Vagina (tissue), 2 donors: ENCODE measurements around the gene NUP43. TPM values are rescaled to one million over a fixed set of nuclear protein-coding genes. Genes with fewer than 3 reads are reported as not detected.

ENCODE experiments used
- DNase-seq, 2 donors: peaks; one replicate each; pipeline ENCODE4 v3.0.0-alpha.2; 2017; ENCODE audit errors: extremely low spot score in 2 of 2
- H3K27ac ChIP-seq: fragments of 200-600 bp; sonication (generic); one replicate; pipeline ENCODE4 v1.5.1; 2019
- H3K27me3 ChIP-seq: fragments of 200-600 bp; sonication (generic); one replicate; pipeline ENCODE4 v1.5.1; 2019
- H3K36me3 ChIP-seq, 2 donors: fragments of 200-600 bp; sonication (generic); one replicate each; pipeline ENCODE4 v1.5.1; 2017 to 2019
- H3K4me1 ChIP-seq: fragments of 200-600 bp; sonication (generic); one replicate; pipeline ENCODE4 v1.5.1; 2019
- H3K4me3 ChIP-seq, 2 donors: fragments of 200-600 bp; sonication (generic); 1 replicate in 1 of 2; 2 replicates in 1 of 2; pipeline ENCODE4 v1.5.1; 2016 to 2019
- H3K9me3 ChIP-seq: fragments of 200-600 bp; sonication (generic); one replicate; pipeline ENCODE4 v1.5.1; 2019
- POLR2A ChIP-seq, 2 donors: fragments of 450-650 bp; IDR thresholded peaks; one replicate each; pipeline ENCODE4 v1.6.1; 2017; ENCODE audit warnings: antibody characterized with exemption in 2 of 2, mild to moderate bottlenecking in 2 of 2, moderate library complexity in 2 of 2
- POLR2AphosphoS5 ChIP-seq, 2 donors: sonication (generic); formaldehyde crosslinking; IDR thresholded peaks; one replicate each; pipeline ENCODE4 v1.9.0; 2017; ENCODE audit warnings: antibody characterized with exemption in 2 of 2, mild to moderate bottlenecking in 2 of 2, low read depth in 1 of 2; ENCODE audit not compliant: insufficient read depth in 1 of 2
- intact Hi-C: fragments of 100-400 bp; cut with DNase I; formaldehyde crosslinking; loops from one replicate; pipeline ENCODE4 v1.15.1; 2023
- total RNA-seq: library from RNA; depleted of rRNA; stranded (reverse); fragments of >200 nt; gene quantifications from one replicate; pipeline ENCODE4 v1.2.3, GENCODE V29; 2016
- TF ChIP-seq, protein P1 (sequence below), 3 experiments: fragments of 450-650 bp in 2 of 3; fragments of 200-600 bp in 1 of 3; sonication (generic) in 1 of 3; IDR thresholded peaks; one replicate each; pipeline ENCODE4 v1.5.1; 2017 to 2019; ENCODE audit warnings: antibody characterized with exemption in 3 of 3, mild to moderate bottlenecking in 2 of 3, moderate library complexity in 2 of 3

NUP43 gene
- total RNA-seq, 1 donor from 2014 or later = 25.0 TPM

DNA sequence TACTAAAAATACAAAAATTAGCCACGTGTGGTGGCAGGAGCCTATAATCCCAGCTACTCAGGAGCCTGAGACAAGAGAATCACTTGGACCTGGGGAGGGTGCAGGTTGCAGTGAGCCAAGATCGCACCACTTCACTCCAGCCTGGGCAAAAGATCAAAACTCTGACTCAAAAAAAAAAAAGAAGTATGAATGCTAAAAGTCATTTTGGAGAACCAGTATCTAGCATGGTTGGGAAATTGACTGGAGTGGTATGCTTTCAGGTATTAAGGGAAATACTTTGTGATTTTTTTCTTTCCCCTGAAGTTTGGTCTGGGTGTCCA lies 33.3 kb upstream of the NUP43 start:
- Histone ChIP-seq H3K27me3 (no peaks in the 10 kb centered on the region), H3K4me3 (no peak overlapping the region), H3K27ac (no peak overlapping the region), H3K4me1 (no peaks in the 10 kb centered on the region), H3K9me3 (no peaks in the 10 kb centered on the region), H3K36me3 (peaks cover 0 to 11% of the 10 kb centered on the region in 2 donors)
- DNase-seq = no peak
- TF ChIP-seq, protein P1, sequence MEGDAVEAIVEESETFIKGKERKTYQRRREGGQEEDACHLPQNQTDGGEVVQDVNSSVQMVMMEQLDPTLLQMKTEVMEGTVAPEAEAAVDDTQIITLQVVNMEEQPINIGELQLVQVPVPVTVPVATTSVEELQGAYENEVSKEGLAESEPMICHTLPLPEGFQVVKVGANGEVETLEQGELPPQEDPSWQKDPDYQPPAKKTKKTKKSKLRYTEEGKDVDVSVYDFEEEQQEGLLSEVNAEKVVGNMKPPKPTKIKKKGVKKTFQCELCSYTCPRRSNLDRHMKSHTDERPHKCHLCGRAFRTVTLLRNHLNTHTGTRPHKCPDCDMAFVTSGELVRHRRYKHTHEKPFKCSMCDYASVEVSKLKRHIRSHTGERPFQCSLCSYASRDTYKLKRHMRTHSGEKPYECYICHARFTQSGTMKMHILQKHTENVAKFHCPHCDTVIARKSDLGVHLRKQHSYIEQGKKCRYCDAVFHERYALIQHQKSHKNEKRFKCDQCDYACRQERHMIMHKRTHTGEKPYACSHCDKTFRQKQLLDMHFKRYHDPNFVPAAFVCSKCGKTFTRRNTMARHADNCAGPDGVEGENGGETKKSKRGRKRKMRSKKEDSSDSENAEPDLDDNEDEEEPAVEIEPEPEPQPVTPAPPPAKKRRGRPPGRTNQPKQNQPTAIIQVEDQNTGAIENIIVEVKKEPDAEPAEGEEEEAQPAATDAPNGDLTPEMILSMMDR (IDR thresholded peaks at IDR 0.05) = no peak
- TF ChIP-seq POLR2AphosphoS5 (IDR thresholded peaks at IDR 0.05; ENCODE audit: insufficient read depth in 1 of 2, low read depth in 1 of 2) (no peak), POLR2A (IDR thresholded peaks at IDR 0.05) (no peak)
- intact Hi-C loops = no loop called here

DNA sequence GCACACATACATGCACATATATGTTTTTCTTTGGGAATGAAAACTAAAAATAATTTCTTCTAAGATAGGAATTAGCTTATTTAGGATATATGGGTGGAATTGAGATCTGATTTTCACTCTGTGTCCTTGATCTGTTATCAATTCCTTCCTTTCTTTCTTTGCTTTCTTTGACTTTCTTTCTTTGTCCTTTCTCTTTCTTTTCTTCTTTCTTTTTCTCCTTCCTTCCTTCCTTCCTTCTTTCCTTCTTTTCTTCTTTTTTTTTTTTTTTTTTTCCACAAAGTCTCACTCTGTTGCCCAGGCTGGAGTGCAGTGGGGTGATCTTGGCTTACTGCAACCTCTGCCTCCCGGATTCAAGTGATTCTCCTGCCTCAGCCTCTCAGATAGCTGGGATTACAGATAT lies 31.3 kb upstream of the NUP43 start:
- H3K36me3 ChIP-seq = peaks cover 0 to 22% of the 10 kb centered on the region in 2 donors

DNA sequence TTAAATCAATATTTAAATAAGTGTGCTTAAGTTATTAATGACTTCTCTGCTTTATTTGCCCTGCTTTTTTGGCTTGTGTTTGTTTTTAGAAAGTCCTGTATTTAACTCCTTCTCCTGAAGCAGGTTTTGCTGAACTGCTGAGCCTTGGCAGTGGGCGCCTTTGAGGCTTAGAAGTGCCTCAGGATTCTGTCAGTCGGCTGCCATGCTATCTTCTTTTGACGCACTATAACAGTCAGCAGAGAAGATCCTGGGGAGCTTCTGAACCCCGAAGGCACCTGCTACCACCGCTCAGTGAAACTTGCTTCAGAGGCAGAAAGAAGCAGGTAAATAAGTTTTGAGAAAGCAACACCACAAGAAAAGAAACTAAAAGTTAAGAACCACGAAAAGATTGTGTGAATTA lies 25.6 kb upstream of the NUP43 start:
- Histone ChIP-seq H3K4me3 (no peak overlapping the region), H3K27ac (no peak overlapping the region), H3K9me3 (no peaks in the 10 kb centered on the region), H3K36me3 (peaks cover 0 to 41% of the 10 kb centered on the region in 2 donors), H3K27me3 (no peaks in the 10 kb centered on the region), H3K4me1 (no peaks in the 10 kb centered on the region)
- intact Hi-C loops = no loop called here
- no peak for DNase-seq
- TF ChIP-seq POLR2AphosphoS5 (IDR thresholded peaks at IDR 0.05; ENCODE audit: insufficient read depth in 1 of 2, low read depth in 1 of 2) (no peak), POLR2A (IDR thresholded peaks at IDR 0.05) (no peak)
- TF ChIP-seq, protein P1 (IDR thresholded peaks at IDR 0.05) = no peak

More for the DNA sequence above, 31.3 kb upstream of the NUP43 start:
- no peak overlapping the region for H3K4me3 ChIP-seq
- no peaks in the 10 kb centered on the region for H3K9me3 ChIP-seq
- DNase-seq = no peak
- no peaks in the 10 kb centered on the region for H3K27me3 ChIP-seq
- H3K27ac ChIP-seq = no peak overlapping the region
- TF ChIP-seq POLR2AphosphoS5 (IDR thresholded peaks at IDR 0.05; ENCODE audit: insufficient read depth in 1 of 2, low read depth in 1 of 2) (no peak), POLR2A (IDR thresholded peaks at IDR 0.05) (no peak)
- TF ChIP-seq, protein P1 (IDR thresholded peaks at IDR 0.05) = no peak
- no peaks in the 10 kb centered on the region for H3K4me1 ChIP-seq
- intact Hi-C loops = no loop called here

DNA sequence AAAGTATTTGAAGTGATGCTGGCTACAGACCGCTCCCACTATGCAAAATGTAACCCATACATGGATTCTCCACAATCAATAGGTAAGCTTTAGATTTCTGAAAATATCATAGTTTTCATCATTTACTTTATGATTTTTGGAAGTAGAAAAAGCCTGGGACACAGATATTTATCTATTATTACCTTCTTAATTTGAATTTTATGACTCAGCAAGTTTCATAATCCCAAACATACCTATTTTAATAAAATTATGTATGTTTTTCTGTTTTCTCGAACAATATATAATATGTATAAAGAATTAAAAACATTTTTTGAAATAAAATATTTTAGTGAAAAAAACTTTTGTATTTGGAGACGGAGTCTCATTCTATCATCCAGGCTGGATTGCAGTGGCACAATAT lies 24.9 kb upstream of the NUP43 start:
- no peak overlapping the region for H3K27ac ChIP-seq
- no peaks in the 10 kb centered on the region for H3K27me3 ChIP-seq
- DNase-seq = no peak
- H3K4me1 ChIP-seq = no peaks in the 10 kb centered on the region
- H3K36me3 ChIP-seq = peaks cover 0 to 49% of the 10 kb centered on the region in 2 donors
- H3K4me3 ChIP-seq = no peak overlapping the region
- intact Hi-C loops = no loop called here
- no peaks in the 10 kb centered on the region for H3K9me3 ChIP-seq
- no peak for TF ChIP-seq POLR2A (IDR thresholded peaks at IDR 0.05)
- TF ChIP-seq, protein P1 (IDR thresholded peaks at IDR 0.05) = no peak
- TF ChIP-seq POLR2AphosphoS5 (IDR thresholded peaks at IDR 0.05; ENCODE audit: insufficient read depth in 1 of 2, low read depth in 1 of 2) = no peak

DNA sequence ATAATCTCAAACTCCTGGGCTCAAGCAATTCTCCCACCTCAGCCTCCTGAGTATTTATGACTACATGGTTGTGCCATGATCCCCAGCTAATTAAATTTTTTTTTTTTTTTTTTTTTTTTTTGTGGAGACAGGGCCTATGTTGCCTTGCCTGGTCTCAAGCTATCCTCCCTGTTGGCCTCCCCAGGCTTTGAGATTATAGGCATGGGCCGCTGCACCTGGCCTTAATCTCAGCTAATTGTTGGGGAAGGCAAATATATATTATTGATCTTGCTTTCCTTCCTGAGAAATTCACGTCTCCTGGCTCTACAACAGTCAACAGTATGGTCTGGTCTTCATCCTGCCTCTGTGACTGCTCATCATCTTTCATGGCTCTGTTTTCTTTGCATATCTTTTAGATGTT lies 23.3 kb upstream of the NUP43 start:
- no peaks in the 10 kb centered on the region for H3K27me3 ChIP-seq

More for the DNA sequence above, 23.3 kb upstream of the NUP43 start:
- Histone ChIP-seq H3K4me1 (no peaks in the 10 kb centered on the region), H3K27ac (no peak overlapping the region), H3K9me3 (no peaks in the 10 kb centered on the region), H3K4me3 (no peak overlapping the region), H3K36me3 (peaks cover 0 to 43% of the 10 kb centered on the region in 2 donors)
- intact Hi-C loops = no loop called here
- TF ChIP-seq, protein P1 (IDR thresholded peaks at IDR 0.05) = no peak
- TF ChIP-seq POLR2A (IDR thresholded peaks at IDR 0.05) (no peak), POLR2AphosphoS5 (IDR thresholded peaks at IDR 0.05; ENCODE audit: insufficient read depth in 1 of 2, low read depth in 1 of 2) (no peak)
- no peak for DNase-seq
